GM08714 (cell line): ENCODE data around the gene WNK3.
A peak's percentile ranks its signal among the peaks of the same experiment; 100 is the strongest.

Experiments used
- H3K4me3 ChIP-seq: fragments of 200-500 bp; sonication (Bioruptor generic); 2 replicates; pipeline ENCODE4 v1.5.1; 2014; ENCODE audit warnings: mild to moderate bottlenecking, low read length, inconsistent platforms
- ZNF274 ChIP-seq: IDR thresholded peaks from 2 replicates; pipeline ENCODE4 v1.6.1; 2012; ENCODE audit warnings: mild to moderate bottlenecking, low read depth, low read length

The WNK3 gene

DNA sequence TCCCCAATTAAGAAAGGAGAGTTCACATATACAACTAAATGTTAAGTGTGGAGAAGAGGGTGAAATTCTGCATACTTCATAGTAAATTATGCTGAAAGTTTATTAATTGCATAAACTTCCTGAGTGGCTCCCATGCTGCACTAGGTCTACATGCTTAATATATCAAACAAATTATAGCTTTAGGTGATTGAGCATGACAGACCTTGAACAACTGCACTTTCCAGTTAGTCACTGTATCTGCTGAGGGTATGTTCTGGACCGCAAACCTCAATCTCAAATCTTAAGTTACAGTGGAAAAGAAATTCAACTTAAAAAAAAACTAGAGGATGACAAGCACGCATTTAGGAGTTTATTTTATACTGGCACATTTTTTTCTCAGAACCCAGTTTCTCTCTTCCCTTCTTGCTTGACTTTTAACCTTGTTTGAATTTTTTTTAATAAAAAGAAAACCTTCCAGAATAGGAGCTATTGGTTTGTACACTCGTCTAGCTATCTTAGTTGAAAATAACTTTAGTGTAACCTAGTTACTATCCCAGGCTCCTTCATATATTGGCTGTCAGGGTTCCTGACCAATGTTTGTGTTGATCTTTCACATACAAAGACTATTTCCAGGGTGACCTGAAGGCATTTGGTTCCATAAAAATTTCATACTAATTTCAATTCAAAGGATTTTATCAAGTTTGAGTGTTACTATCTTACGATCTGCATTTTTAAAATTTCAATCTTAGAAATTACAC lies 164.6 kb downstream of the WNK3 start:
- TF ChIP-seq ZNF274, result no peak
- no peak overlapping the region for H3K4me3 ChIP-seq

DNA sequence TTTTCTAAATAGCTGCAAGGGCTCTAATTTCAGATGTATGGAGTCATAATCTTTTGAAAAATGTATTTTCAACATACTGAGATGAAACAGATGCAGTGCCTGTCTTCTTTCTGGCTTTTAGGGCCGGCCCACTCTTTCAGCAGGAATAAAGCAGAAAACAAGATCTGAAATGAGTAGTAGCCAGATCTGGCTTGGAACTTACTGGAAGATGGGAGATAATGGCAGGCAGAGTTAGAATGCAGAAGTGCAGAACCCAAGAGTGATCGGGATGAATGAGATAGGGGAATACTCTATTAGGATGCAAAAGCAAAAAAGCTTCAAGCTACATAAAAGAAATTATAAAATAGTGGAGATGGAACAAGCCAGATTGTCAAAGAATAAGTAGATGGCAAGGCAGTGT lies 173.4 kb downstream of the WNK3 start:
- H3K4me3 ChIP-seq, result no peak overlapping the region
- TF ChIP-seq ZNF274, result no peak

DNA sequence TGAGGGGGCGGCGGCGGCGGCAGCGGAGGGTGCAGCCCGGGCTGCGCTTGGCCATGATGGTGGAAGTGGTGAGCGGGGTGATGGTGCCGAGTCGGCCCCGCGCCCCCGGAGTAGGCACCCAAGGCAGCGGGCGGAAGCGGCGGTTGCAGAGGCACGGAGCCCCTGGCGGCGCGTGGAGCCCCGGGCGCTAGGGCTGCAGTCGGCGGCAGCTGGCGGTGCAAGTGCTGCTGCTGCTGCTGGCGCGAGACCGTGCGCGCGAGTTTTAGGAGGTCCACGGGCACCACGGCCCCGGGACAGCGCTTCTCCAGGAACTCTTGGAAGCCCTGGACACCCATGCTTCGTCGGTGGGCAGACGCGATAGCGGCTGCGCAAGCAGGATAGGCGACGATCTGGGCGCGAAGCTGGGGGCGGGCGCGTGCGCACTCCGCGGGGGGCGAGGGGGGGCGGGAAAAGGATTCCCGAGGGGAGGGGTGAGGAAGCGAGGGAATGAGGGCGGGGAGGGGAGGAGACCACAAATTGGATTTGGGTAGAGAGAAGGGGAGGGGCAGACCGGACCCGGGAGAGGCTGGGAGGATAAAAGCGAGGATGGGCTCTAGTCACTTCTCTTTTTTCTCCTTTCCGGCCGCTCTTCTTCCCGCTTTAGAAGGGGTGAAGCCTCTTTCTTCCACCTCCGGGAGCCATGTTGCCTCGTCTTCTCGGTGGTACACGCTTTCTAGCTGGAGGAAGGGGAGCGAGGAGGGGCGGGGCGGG lies 174.8 kb downstream of the WNK3 start, which contains the start of gene FAM120C:
Gene FAM120C, minus strand, starts transcription at position 391 of the 750 bp plus-strand sequence. Its CDS starts 56 bp downstream, at position 335.
- peak within 1 kb of the TSS; percentile 89 for H3K4me3 ChIP-seq
- TF ChIP-seq ZNF274, result no peak

DNA sequence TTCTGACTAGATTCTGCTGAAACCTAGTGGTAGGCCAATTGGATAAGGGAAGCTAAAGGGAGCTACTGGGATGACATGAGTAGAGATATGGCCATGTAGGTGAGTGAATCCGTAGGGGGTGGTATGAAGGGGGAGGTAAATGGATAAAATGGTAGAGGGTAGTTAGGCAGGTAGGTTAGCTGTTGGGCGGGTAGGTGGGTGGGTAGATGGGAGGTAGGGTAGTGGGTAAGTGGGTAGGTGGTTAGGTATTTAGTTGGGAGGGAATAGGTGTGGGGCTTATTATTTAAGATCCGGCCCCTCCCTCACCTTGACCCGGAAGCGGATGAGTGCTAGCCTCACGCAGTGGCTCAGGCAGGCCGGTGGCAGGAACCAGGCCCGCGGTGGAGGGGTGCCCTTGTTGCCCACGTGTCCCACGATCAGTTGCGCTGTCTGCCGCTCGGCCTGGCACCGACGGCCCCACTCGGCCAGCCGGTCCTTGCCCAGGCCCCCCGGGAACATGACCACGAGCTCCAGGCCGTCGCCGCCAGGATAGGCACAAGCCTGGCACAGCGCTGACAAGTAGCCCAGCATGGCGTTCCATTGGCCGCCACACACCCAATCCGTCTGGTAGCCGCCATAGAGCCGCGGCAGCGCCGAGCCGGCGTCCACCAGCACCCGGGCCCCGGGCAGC lies 175.5 kb downstream of the WNK3 start:
- TF ChIP-seq ZNF274, result no peak
- peak overlapping the region; percentile 89 for H3K4me3 ChIP-seq

DNA sequence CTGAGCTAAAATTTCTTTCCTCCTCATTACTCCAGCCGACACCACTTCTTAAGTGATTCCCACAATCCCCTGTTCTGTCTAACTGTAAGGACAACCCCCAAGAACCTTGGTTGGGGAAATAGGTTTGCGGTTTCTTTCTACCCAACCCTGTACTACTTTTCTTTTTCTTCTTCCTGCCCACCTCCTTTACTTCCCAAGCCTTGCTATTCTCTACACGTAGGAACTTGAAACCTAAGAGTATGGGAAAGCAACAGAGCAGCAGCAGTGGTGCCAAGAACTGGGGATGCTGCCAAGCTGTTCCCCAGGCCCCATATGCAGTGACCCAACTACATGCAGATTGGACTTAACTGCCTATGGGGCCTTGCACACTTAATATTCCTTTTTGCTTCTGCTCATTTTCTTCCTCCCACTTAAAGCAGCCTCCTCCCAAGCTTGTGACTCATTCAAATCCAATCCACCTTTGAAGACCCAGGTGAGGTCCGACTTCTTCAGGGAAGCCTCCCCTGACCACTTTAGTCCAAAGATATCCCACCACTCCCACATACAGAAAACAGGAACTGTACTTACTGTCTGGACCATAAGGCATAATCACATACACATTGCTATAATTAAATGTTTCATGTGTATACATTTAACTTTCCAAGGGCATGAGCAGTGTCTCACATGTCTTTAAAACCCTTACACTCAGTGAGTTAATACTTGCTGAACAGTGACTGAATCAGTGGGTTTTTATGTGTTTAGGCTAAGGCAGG lies 176.5 kb downstream of the WNK3 start:
- TF ChIP-seq ZNF274, result no peak
- H3K4me3 ChIP-seq, result peak overlapping the region; percentile 89

DNA sequence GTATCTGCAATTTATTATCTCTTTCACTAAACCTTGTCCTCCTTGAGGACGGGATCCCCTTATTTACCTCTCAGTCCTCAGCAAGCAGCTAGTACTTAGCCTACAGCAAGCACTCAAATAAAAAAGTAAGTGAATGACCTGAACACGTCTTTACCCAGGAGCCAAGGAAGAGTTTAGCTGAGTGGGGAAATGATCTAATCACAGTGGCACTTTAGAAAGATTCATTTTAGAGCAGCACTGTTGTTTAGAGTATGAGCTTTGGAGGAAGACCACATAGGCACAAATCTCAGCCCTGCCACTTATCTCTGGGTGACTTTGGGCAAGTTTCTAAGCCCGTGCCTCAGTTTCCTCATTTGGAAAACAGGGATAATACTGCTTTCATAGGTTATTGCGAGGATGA lies 177.4 kb downstream of the WNK3 start:
- peak overlapping the region; percentile 89 for H3K4me3 ChIP-seq
- no peak for TF ChIP-seq ZNF274

DNA sequence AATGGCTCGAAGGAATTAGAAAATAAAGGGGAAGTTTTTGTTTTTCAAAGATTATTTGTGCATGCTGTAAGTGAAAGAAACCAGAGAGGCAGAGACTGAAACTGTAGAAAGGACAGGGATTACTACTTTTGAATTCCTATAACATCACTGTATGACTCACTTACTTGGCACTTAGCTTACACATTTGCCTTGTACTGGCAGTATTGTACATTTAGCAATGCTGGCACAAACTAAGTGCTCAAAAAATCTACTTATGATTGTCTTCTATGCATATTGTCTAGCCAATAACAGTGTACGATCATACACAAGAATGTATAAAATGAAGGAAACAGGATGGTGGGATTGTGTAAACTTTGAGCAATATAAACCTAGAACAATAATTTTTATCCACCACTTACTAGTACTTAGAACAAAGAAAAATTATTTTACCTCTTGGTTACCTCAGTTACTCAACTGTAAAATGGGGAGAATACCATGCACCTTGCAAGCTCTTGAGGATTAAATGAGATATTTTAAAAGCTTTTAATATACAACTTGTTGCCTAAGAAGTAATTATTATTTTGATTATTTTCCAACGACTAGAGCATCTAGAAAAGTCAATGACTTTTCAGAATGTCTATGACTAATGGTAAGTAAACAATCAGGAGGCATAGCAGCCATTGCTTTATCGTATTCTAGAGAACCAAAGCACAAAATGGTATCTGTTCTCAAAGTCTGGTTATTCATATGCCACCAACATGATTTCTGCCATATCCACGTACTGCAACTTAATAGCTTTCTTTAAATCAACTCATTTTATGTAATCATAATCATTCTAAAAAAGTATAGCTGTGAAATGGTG lies 179.5 kb downstream of the WNK3 start:
- TF ChIP-seq ZNF274, result no peak

DNA sequence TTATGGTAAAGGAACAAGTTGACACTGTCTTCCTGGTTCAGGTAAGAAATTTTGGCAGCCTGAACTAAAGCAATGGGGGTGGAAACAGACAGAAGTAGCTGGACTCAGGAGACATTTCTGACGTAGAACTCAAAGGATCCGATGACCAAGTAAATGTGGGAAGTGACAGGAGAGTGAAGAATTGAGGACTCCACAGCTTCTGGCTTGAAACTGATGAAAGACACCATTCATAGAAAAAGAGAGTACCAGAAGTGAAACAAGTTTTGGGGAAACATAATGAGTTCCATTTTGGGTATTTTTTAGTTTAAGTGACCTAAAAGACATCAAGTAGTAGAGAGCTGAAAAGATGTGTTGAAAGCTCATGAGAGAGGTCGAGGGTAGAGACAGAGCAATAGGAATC lies 180.5 kb downstream of the WNK3 start:
- TF ChIP-seq ZNF274, result no peak
- no peak overlapping the region for H3K4me3 ChIP-seq

More for the DNA sequence above, 179.5 kb downstream of the WNK3 start:
- H3K4me3 ChIP-seq, result no peak overlapping the region; the same call in 1 of the 2 replicates

DNA sequence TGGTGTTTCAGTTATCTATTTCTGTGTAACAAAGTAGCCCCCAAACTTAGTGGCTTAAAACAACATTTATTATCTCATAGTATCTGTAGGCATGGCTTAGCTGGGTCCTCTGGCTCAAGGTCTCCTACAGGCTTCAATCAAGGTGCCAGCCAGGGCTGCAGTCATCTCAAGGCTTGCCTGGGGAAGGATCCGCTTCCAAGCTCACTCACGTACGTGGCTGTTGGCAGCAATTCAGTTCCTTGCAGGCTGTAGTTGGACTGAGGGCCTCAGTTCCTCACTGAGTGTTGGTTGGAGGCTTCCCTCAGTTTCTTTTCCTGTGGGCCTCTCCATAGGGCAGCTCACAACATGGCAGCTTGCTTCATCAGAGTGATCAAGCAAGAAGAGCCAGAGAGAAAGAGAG lies 184.1 kb downstream of the WNK3 start:
- TF ChIP-seq ZNF274, result no peak
- no peak overlapping the region for H3K4me3 ChIP-seq

DNA sequence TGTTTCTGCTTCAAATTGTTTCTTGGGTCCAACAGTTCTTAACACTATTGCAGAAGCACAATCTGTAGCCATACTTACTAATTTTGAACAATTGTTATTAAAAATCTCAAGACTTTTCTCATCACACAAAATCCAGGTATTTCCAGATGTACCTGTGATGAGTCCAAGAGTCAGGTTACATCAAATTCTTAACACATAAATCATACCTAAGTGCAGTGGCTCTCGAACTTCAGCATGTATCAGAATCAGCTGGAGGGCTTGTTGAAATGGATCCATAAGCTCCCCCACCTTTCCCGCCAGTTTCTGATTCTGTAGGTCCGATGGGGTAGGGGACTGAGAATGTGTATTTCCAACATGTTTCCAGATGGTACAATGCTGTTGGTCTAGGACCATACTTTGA lies 185.4 kb downstream of the WNK3 start:
- no peak overlapping the region for H3K4me3 ChIP-seq
- no peak for TF ChIP-seq ZNF274

DNA sequence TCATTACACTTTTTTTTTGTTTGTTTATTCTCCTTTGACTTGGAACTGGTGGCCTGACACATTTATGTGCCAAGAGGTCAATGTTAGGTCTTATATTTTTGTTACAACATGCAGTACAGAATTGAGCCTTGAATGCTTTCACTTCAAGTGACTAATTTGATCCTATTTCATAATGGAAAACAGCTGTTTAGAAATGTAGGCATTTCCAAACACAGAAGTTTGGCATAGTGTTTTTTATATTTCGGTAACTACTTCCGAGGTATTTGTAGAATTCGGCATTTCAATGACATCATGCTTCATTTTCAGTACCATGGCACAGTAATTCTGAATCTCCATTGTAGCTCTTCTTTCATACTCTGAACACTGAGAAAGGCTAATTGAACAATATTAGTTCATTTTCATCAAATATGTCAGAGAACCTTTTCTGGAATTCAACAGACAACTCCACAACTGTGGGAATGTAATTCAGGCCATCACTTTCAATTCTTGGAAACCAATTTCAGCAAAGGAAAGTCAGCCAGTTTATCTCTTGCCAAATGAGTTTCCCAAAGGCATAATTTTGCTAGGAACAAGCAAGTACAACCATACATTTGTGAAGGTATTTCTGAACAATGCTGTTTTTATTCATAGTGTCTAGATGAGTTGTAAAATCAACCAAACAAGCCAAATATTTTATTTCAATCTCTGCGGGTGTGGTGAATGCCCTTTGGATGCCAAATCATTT lies 186.2 kb downstream of the WNK3 start:
- no peak overlapping the region for H3K4me3 ChIP-seq
- no peak for TF ChIP-seq ZNF274

DNA sequence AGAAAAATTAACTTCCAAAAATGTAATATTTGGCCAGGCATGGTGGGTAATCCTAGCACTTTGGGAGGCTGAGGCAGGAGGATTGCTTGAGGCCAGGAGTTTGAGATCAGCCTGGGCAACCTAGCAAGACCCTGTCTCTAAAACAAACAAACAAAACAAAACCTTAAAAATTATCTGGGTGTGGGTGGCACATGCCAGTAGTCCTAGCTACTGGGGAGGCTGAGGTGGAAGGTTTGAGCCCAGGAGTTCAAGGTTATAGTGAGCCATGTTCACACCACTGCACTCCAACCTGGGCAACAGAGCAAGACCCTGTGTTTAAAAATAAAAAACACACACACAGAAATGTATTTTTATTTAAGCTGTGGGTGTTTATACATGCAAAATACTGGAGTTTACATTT lies 186.8 kb downstream of the WNK3 start:
- TF ChIP-seq ZNF274, result no peak

DNA sequence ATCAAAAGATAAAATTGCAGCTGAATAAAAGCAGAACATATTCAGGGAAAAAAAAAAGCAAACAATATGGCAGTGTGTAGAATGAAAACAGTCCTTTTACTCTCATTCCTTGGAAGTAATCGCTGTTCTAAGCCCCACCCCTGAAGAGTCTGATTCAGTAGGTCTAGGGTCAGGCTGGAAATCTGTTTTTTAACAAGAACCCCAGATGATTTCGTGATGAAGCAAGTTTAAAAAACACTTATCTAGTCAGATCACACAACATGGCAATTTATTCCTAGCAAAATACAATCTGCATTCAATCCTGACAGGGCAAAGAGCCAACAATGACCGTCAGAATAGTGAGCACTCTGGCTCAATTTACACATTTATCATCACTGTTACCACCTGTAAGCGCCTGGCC lies 190.9 kb downstream of the WNK3 start:
- no peak for TF ChIP-seq ZNF274
- no peak overlapping the region for H3K4me3 ChIP-seq

More for the DNA sequence above, 186.8 kb downstream of the WNK3 start:
- no peak overlapping the region for H3K4me3 ChIP-seq
